Measurements from ENCODE around the gene EXO1.

DNA sequence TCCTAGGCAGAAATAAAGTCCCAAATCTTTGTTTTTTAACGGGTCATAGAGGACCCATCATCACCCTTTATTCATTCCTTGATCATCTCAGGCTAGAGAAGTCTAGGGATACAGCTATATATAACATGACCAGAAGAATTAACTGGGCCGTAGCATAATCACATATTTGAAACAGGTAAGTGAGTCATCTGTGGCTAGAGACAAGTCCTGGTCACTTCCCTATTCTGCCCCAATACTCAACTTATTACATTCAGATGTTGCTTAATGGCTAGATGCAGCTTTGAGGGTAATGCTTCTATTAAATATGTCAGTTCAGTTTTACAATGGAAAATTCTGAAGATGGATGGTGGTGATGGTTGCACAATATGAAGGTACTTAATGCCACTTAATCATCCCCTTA is 47.0 kb downstream of the EXO1 start:
- TF ChIP-seq CTCF (IDR thresholded peaks at IDR 0.05) (no peak), POLR2A (IDR thresholded peaks at IDR 0.05) (no peak), EP300 (IDR thresholded peaks at IDR 0.05) (no peak)
